WTC11 (cell line): ENCODE data around the gene GALNT17.

Experiments
- AR ChIP-seq: fragments of 250-450 bp; sonication (Bioruptor Pico); IDR thresholded peaks from 2 replicates; pipeline ENCODE4 v1.9.0; 2021; ENCODE audit warnings: mild to moderate bottlenecking
- ATF3 ChIP-seq: sonication (generic); formaldehyde crosslinking; conservative IDR thresholded peaks from 2 replicates; pipeline ENCODE4 v1.8.1; 2022; ENCODE audit warnings: mild to moderate bottlenecking, missing genetic modification reagents
- CREM ChIP-seq: sonication (generic); formaldehyde crosslinking; IDR thresholded peaks from 2 replicates; pipeline ENCODE4 v1.8.1; 2022; ENCODE audit warnings: mild to moderate bottlenecking, missing genetic modification reagents, moderate library complexity
- CTCF ChIP-seq: fragments of 200-600 bp; IDR thresholded peaks from 2 replicates; pipeline ENCODE4 v1.8.0; 2022; ENCODE audit warnings: antibody characterized with exemption
- FOXP4 ChIP-seq: sonication (generic); formaldehyde crosslinking; IDR thresholded peaks from 2 replicates; pipeline ENCODE4 v1.8.0; 2022; ENCODE audit warnings: mild to moderate bottlenecking, missing genetic modification reagents
- GABPB1 ChIP-seq: sonication (generic); formaldehyde crosslinking; IDR thresholded peaks from 2 replicates; pipeline ENCODE4 v1.8.1; 2023; ENCODE audit warnings: mild to moderate bottlenecking, missing genetic modification reagents
- MAX ChIP-seq: sonication (generic); formaldehyde crosslinking; IDR thresholded peaks from 2 replicates; pipeline ENCODE4 v1.8.0; 2022; ENCODE audit warnings: mild to moderate bottlenecking, missing genetic modification reagents
- NFATC4 ChIP-seq: fragments of 250-450 bp; sonication (Bioruptor Pico); IDR thresholded peaks from 2 replicates; pipeline ENCODE4 v1.9.0; 2021; ENCODE audit warnings: mild to moderate bottlenecking
- TEAD1 ChIP-seq: sonication (generic); formaldehyde crosslinking; IDR thresholded peaks from 2 replicates; pipeline ENCODE4 v1.8.0; 2022; ENCODE audit warnings: mild to moderate bottlenecking, missing genetic modification reagents
- ZBTB21 ChIP-seq: sonication (generic); formaldehyde crosslinking; IDR thresholded peaks from 2 replicates; pipeline ENCODE4 v1.8.1; 2023; ENCODE audit warnings: mild to moderate bottlenecking, missing genetic modification reagents, borderline replicate concordance
- ZNF232 ChIP-seq: sonication (generic); formaldehyde crosslinking; IDR thresholded peaks from 2 replicates; pipeline ENCODE4 v1.8.0; 2022; ENCODE audit warnings: mild to moderate bottlenecking, missing genetic modification reagents
- ZNF423 ChIP-seq: fragments of 250-450 bp; sonication (Bioruptor Pico); IDR thresholded peaks from 2 replicates; pipeline ENCODE4 v2.1.2; 2022; ENCODE audit warnings: mild to moderate bottlenecking, moderate library complexity

GRCh38 chr7:71285571-71286145 lies 153.7 kb downstream of the GALNT17 start:
- TF ChIP-seq AR (CRISPR knock-in tag) (no peak), CTCF (no peak), ZBTB21 (CRISPR knock-in tag) (no peak), ATF3 (CRISPR knock-in tag) (no peak), TEAD1 (CRISPR knock-in tag) (no peak), NFATC4 (CRISPR knock-in tag) (no peak), GABPB1 (CRISPR knock-in tag) (no peak), ZNF232 (CRISPR knock-in tag) (no peak), FOXP4 (CRISPR knock-in tag) (no peak), CREM (CRISPR knock-in tag) (no peak), MAX (CRISPR knock-in tag) (no peak), ZNF423 (CRISPR knock-in tag) (no peak)
